Stomach (tissue), 9 donors: ENCODE measurements around the gene FGGY. TPM values are rescaled to one million over a fixed set of nuclear protein-coding genes. Genes with fewer than 3 reads are reported as not detected.

Source experiments
- DNase-seq, 2 donors: peaks; one replicate each; pipeline versions ENCODE4 v3.0.0 to v3.0.0-alpha.2; 2013 to 2019
- H3K27ac ChIP-seq, 5 donors: fragments of 200-600 bp in 4 of 5; sonication (generic) in 4 of 5; one replicate each; pipeline ENCODE4 v1.5.1; 2013 to 2019; ENCODE audit warnings: mild to moderate bottlenecking in 1 of 5, moderate library complexity in 1 of 5
- H3K27me3 ChIP-seq, 3 donors: fragments of 200-600 bp; sonication (generic); one replicate each; pipeline ENCODE4 v1.5.1; 2017 to 2019; ENCODE audit warnings: mixed run types in 1 of 3
- H3K36me3 ChIP-seq, 4 donors: fragments of 200-600 bp; sonication (generic); 1 replicate in 3 of 4; 2 replicates in 1 of 4; pipeline ENCODE4 v1.5.1; 2016 to 2019
- H3K4me1 ChIP-seq, 4 donors: fragments of 200-600 bp; sonication (generic); one replicate each; pipeline ENCODE4 v1.5.1; 2016 to 2019
- H3K4me3 ChIP-seq, 4 donors: fragments of 200-600 bp; sonication (generic) in 3 of 4; one replicate each; pipeline ENCODE4 v1.5.1; 2016 to 2019; ENCODE audit warnings: mild to moderate bottlenecking in 1 of 4
- H3K9me3 ChIP-seq, 4 donors: fragments of 200-600 bp; sonication (generic); one replicate each; pipeline ENCODE4 v1.5.1; 2016 to 2019
- CTCF ChIP-seq, 7 experiments: fragments of 450-650 bp in 4 of 7; fragments of 200-600 bp in 3 of 7; sonication (generic) in 3 of 7; IDR thresholded peaks; one replicate each; pipeline ENCODE4 v1.5.1; 2016 to 2019; ENCODE audit warnings: antibody characterized with exemption in 7 of 7, control low read depth in 2 of 7, mild to moderate bottlenecking in 1 of 7
- EP300 ChIP-seq: sonication (generic); formaldehyde crosslinking; IDR thresholded peaks from one replicate; pipeline ENCODE4 v1.6.1; 2017; ENCODE audit warnings: antibody characterized with exemption
- POLR2A ChIP-seq, 4 donors: fragments of 450-650 bp; IDR thresholded peaks; one replicate each; pipeline ENCODE4 v1.6.1; 2016; ENCODE audit warnings: antibody characterized with exemption in 4 of 4, control low read depth in 2 of 4, mild to moderate bottlenecking in 1 of 4, moderate library complexity in 1 of 4
- POLR2AphosphoS5 ChIP-seq, 3 donors: sonication (generic); formaldehyde crosslinking; IDR thresholded peaks; one replicate each; pipeline ENCODE4 v1.6.1; 2016; ENCODE audit warnings: antibody characterized with exemption in 3 of 3
- WGBS, 5 donors: extraction: QIAGEN DNeasy Blood & Tissue Kit in 3 of 5; methylation state at CpG; one replicate each; pipeline versions ENCODE4 v1.1.5 to v1.1.7; 2013 to 2018; 5-methylcytosine and 5-hydroxymethylcytosine counted together
- intact Hi-C: fragments of 100-400 bp; cut with DNase I; formaldehyde crosslinking; loops from one replicate; pipeline ENCODE4 v1.15.1; 2023; ENCODE audit warnings: low total_unique reads
- polyA plus RNA-seq, 3 donors: library from polyadenylated mRNA; stranded (reverse); fragments of 200-250 nt; gene quantifications; one replicate each; pipeline ENCODE4 v1.2.3, GENCODE V29; 2013
- total RNA-seq, 5 donors: library from RNA; depleted of rRNA; stranded (reverse); fragments of >200 nt; gene quantifications; one replicate each; pipeline versions ENCODE4 v1.1.0 to v1.2.3, GENCODE V29; 2014 to 2016
- donor health status: healthy with polysubstance abuse.
- donor health status: Bipolar disorder and iron deficiency.
- donor health status: healthy.

FGGY gene
- total and polyA plus RNA-seq, 8 donors = 6.2 to 40.6 (median 10.8) TPM

DNA sequence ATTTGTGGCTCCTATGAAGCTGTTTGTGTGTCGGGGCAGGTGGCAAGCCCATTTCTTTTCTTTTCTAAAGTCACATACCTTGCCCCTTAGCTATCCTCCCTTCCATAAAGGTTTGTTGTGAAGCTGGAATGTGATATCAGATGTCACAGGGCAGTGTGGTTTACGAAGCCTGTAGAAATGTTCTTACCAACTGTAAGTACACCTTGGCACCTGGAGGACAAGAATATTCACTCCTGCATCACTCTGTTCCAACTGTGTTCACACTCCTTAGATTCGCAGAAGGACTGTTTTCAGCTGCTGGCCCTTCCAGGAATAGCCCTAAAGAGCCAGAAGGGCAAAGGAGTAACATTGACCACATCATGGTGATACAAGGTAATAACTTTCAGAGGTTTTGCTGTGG, 176.9 kb downstream of the FGGY start:
- TF ChIP-seq CTCF (IDR thresholded peaks at IDR 0.05) (no peak), EP300 (no peak), POLR2A (IDR thresholded peaks at IDR 0.05) (no peak), POLR2AphosphoS5 (IDR thresholded peaks at IDR 0.05) (no peak)
- Histone ChIP-seq H3K27ac (no peak overlapping the region), H3K4me1 (peaks cover 0 to 18% (median 5%) of the 10 kb centered on the region in 4 donors), H3K4me3 (no peak overlapping the region), H3K27me3 (no peaks in the 10 kb centered on the region), H3K36me3 (no peaks in the 10 kb centered on the region), H3K9me3 (peaks cover 0 to 4% (median under 1%) of the 10 kb centered on the region in 4 donors)
- 79 to 97% (median 85%) methylated on average over 3 of the region's 3 CpGs for WGBS, 5 donors
- DNase-seq = no peak
- intact Hi-C loops = no loop called here

DNA sequence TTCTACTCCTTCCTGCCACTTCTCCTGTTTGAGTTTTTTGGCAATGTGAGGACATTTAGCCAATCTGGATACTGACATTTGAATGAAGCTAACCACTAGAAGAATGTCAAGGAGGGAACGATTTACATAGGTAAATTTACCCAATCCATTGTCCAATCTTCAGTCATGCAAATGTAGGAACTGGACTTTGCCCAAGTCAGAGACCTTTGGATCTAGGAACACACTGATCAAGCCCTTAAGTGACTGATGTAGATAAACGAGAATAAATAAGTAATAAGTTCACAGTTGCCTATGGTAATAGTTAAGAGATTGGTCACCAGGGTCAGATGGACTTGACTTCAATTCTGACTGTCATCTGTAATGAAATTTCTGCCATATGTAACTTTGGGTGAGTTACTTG, 177.6 kb downstream of the FGGY start:
- no peaks in the 10 kb centered on the region for H3K27me3 ChIP-seq
- no peaks in the 10 kb centered on the region for H3K9me3 ChIP-seq
- no peak overlapping the region for H3K27ac ChIP-seq
- DNase-seq = peak in 1 of 2 donors; percentile 25
- intact Hi-C loops = no loop called here
- H3K4me3 ChIP-seq = no peak overlapping the region
- H3K4me1 ChIP-seq = peaks cover 0 to 18% (median 5%) of the 10 kb centered on the region in 4 donors
- no peak for TF ChIP-seq POLR2A (IDR thresholded peaks at IDR 0.05)
- no peak for TF ChIP-seq CTCF (IDR thresholded peaks at IDR 0.05)
- no peak for TF ChIP-seq EP300
- TF ChIP-seq POLR2AphosphoS5 (IDR thresholded peaks at IDR 0.05) = no peak
- 25 to 52% (median 46%) methylated on average over 2 of the region's 2 CpGs for WGBS, 5 donors
- H3K36me3 ChIP-seq = no peaks in the 10 kb centered on the region

GRCh38 chr1:59475737-59476136, 178.8 kb downstream of the FGGY start:
- 85 to 92% (median 86%) methylated on average over 4 of the region's 4 CpGs for WGBS, 5 donors
- intact Hi-C loops = no loop called here
- DNase-seq = no peak
- H3K27me3 ChIP-seq = no peaks in the 10 kb centered on the region
- TF ChIP-seq CTCF (IDR thresholded peaks at IDR 0.05) = no peak
- no peak for TF ChIP-seq POLR2A (IDR thresholded peaks at IDR 0.05)
- no peak for TF ChIP-seq POLR2AphosphoS5 (IDR thresholded peaks at IDR 0.05)
- TF ChIP-seq EP300 = no peak
- H3K4me1 ChIP-seq = peaks cover 0 to 18% (median 5%) of the 10 kb centered on the region in 4 donors
- no peak overlapping the region for H3K4me3 ChIP-seq
- no peaks in the 10 kb centered on the region for H3K36me3 ChIP-seq
- no peak overlapping the region for H3K27ac ChIP-seq
- H3K9me3 ChIP-seq = no peaks in the 10 kb centered on the region

- Histone ChIP-seq H3K9me3 (no peaks in the 10 kb centered on the region), H3K4me1 (peaks cover 0 to 18% (median 5%) of the 10 kb centered on the region in 4 donors), H3K27me3 (no peaks in the 10 kb centered on the region), H3K27ac (no peak overlapping the region), H3K4me3 (no peak overlapping the region), H3K36me3 (no peaks in the 10 kb centered on the region)
- intact Hi-C loops = no loop called here
- 83 to 93% (median 87%) methylated on average over 6 of the region's 6 CpGs for WGBS, 5 donors
- TF ChIP-seq EP300 = no peak
- no peak for DNase-seq
These were observed 180.4 kb downstream of the FGGY start for GRCh38 chr1:59477286-59477685.

DNA sequence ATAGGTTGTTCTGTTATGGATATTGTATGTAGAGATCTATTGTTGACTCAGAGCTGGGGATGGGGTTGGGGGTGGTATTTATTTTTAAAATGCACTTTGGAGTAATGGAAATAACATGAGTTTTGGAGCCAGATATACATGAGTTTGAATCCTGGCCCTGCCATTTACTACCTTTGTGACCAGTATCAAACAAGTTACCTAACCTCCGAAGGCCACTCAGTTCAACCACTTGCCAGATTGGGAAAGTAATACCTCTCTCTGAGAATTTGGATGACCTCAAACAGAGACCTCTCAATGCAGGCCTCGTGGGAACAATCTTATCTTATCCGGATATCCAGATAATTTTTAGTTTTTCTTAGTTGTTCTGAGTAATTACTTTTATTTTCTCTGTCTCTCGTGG, 181.0 kb downstream of the FGGY start:
- TF ChIP-seq EP300 (no peak), CTCF (IDR thresholded peaks at IDR 0.05) (no peak), POLR2A (IDR thresholded peaks at IDR 0.05) (no peak), POLR2AphosphoS5 (IDR thresholded peaks at IDR 0.05) (no peak)
- Histone ChIP-seq H3K4me3 (no peak overlapping the region), H3K27me3 (no peaks in the 10 kb centered on the region), H3K27ac (no peak overlapping the region), H3K36me3 (no peaks in the 10 kb centered on the region), H3K9me3 (no peaks in the 10 kb centered on the region), H3K4me1 (peaks cover 0 to 18% (median 6%) of the 10 kb centered on the region in 4 donors)
- intact Hi-C loops = no loop called here
- no peak for DNase-seq
- WGBS, 5 donors = 55 to 80% (median 69%) methylated on average over 4 of the region's 4 CpGs
